ENCODE measurements around the gene XPO1.

The XPO1 gene

DNA sequence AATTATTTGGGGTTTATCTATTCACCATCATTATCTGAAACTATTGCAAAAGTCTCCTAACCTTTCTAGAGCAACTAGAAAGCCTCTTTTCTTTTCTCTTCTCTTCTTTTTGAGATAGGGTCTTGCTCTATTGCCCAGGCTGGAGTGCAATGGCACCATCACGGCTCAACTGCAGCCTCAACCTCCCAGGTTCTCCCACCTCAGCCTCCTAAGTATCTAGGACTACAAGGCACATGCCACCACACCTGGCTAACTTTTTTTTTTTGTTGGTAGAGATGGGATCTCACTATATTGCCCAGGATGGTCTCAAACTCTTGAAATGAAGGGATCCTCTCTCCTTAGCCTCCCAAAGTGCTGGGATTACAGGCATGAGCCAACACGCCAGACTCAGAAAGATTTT is 24.5 kb upstream of the XPO1 start:
- TF ChIP-seq, protein P1, sequence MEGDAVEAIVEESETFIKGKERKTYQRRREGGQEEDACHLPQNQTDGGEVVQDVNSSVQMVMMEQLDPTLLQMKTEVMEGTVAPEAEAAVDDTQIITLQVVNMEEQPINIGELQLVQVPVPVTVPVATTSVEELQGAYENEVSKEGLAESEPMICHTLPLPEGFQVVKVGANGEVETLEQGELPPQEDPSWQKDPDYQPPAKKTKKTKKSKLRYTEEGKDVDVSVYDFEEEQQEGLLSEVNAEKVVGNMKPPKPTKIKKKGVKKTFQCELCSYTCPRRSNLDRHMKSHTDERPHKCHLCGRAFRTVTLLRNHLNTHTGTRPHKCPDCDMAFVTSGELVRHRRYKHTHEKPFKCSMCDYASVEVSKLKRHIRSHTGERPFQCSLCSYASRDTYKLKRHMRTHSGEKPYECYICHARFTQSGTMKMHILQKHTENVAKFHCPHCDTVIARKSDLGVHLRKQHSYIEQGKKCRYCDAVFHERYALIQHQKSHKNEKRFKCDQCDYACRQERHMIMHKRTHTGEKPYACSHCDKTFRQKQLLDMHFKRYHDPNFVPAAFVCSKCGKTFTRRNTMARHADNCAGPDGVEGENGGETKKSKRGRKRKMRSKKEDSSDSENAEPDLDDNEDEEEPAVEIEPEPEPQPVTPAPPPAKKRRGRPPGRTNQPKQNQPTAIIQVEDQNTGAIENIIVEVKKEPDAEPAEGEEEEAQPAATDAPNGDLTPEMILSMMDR (IDR thresholded peaks at IDR 0.05; ENCODE audit: borderline replicate concordance, control extremely low read depth, extremely low read depth, insufficient read depth, missing control alignments), result no peak
- no peak for DNase-seq (ENCODE audit: low spot score)
- in situ Hi-C loops (cut with MboI; ENCODE audit: low sequenced_read_pairs, unreplicated experiment), result no loop called here

DNA sequence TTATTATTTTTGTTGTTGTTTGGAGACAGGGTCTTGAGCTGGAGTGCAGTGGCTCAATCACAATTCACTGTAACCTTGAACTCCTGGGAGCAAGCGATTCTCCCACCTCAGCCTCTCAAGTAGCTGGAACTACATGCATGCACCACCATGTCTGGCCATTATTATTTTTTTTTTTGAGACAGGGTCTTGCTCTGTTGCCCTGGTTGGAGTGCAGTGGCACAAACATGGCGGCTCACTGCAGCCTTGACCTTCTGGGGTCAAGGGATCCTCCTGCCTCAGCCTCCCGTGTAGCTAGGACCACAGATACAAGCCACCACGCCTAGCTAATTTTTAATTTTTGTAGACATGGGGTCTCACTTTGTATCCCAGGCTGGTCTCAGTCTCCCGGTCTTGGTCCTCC is 20.0 kb upstream of the XPO1 start:
- in situ Hi-C loops (cut with MboI; ENCODE audit: low sequenced_read_pairs, unreplicated experiment), result no loop called here
- DNase-seq (ENCODE audit: low spot score), result no peak
- TF ChIP-seq, protein P1 (IDR thresholded peaks at IDR 0.05; ENCODE audit: borderline replicate concordance, control extremely low read depth, extremely low read depth, insufficient read depth, missing control alignments), result no peak

DNA sequence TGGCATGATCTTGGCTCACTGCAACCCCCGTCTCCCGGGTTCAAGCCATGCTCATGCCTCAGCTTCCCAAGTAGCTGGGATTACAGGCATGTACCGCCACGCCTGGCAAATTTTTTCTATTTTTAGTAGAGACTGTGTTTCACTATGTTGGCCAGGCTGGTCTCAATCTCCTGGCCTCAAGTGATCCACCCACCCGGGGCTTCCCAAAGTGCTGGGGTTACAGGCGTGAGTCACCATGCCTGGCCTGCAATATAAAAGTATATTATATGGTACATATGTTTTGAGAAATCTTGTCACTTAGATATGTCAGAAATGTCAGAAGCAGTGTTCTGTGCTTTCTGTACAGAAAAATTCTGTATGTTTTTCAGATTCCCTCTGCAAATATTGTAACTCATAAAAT is 19.2 kb upstream of the XPO1 start:
- TF ChIP-seq, protein P1 (IDR thresholded peaks at IDR 0.05; ENCODE audit: borderline replicate concordance, control extremely low read depth, extremely low read depth, insufficient read depth, missing control alignments), result no peak
- in situ Hi-C loops (cut with MboI; ENCODE audit: low sequenced_read_pairs, unreplicated experiment), result no loop called here
- no peak for DNase-seq (ENCODE audit: low spot score)

DNA sequence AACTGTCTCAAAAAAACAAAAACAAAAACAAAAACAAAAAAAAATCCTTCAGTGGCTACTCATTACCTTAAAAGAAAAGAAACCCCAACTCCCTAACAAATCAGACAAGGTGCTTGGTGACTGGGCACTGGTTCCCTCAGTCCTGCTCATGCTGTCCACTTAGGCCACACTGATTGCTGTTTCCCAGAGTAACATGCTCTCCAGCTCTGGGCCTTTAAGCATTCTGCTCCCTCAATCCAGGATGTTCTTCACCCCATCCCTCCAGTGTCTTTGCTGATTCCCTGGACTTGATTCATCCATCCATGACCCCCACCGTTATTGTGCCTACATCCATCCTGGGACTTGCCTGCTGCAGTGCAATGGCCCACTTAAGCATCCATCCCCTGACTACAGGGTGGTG is 16.4 kb upstream of the XPO1 start:
- no peak for DNase-seq (ENCODE audit: low spot score)
- in situ Hi-C loops (cut with MboI; ENCODE audit: low sequenced_read_pairs, unreplicated experiment), result no loop called here
- TF ChIP-seq, protein P1 (IDR thresholded peaks at IDR 0.05; ENCODE audit: borderline replicate concordance, control extremely low read depth, extremely low read depth, insufficient read depth, missing control alignments), result no peak

DNA sequence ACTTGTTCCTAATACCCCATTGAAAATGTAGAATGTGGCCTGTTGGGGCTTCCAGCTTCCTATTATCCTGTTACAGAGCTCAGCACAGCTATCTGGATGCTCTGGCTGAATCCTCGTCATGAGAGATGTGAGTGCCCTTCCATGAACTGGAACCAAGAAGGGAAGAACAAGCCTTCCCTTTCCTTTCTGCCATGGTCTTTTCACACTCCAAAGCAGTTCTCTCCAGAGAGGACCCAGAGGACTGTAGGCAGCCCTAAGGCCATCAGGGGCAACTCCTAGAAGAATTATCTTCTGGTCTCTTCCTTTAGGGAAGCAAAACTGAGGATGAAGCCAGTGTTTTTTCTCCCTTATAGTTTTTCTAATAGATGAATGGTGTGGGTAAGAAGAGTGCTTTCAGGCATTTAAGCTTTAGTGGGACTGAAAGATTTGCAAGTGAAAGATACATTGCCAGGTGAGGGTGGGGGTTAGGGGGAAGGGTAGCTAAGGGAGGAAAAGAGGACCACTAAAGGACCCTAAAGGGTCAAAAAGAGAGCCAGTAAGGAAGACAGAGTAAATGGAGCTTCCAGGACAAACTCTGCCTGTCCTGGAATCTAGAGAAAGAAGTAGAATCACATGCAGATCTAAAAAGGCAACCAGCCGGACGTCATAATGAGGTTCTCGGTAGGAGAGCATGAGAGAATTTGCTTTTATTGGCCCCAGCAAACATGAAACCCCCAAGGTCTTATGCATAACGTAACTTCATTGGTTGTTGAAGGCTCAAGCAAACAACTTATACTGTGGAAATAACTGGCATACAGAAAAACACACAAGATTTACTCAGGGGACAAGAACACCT is 12.4 kb upstream of the XPO1 start:
- TF ChIP-seq, protein P1 (IDR thresholded peaks at IDR 0.05; ENCODE audit: borderline replicate concordance, control extremely low read depth, extremely low read depth, insufficient read depth, missing control alignments), result no peak
- DNase-seq (ENCODE audit: low spot score), result no peak
- in situ Hi-C loops (cut with MboI; ENCODE audit: low sequenced_read_pairs, unreplicated experiment), result no loop called here

DNA sequence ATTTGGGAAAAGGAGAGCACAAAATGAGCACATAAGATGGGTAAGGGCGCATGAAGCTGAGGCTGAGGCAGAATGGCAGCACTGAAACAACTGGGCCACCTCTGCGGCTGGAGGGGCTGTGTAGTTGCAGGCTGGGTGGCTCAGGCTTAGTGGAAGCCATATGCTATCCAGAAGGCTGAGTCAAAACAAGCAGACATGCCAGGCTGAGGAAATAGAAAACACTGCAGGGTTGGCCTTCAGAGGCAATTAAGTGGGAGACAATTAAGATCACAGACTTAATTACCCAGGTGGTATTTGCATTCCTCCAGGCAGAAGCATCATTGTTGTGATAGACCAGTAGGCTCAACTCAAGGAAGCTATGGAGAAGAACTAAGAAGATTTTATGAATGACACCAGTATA is 11.4 kb upstream of the XPO1 start:
- TF ChIP-seq, protein P1 (IDR thresholded peaks at IDR 0.05; ENCODE audit: borderline replicate concordance, control extremely low read depth, extremely low read depth, insufficient read depth, missing control alignments), result no peak
- no peak for DNase-seq (ENCODE audit: low spot score)
- in situ Hi-C loops (cut with MboI; ENCODE audit: low sequenced_read_pairs, unreplicated experiment), result no loop called here
